ENCODE results near the gene CEP78. TPM values are rescaled to one million over a fixed set of nuclear protein-coding genes. Genes with fewer than 3 reads are reported as not detected.

The CEP78 gene
- total RNA-seq, 1 experiment from 2014 or later = 57.8 TPM

DNA sequence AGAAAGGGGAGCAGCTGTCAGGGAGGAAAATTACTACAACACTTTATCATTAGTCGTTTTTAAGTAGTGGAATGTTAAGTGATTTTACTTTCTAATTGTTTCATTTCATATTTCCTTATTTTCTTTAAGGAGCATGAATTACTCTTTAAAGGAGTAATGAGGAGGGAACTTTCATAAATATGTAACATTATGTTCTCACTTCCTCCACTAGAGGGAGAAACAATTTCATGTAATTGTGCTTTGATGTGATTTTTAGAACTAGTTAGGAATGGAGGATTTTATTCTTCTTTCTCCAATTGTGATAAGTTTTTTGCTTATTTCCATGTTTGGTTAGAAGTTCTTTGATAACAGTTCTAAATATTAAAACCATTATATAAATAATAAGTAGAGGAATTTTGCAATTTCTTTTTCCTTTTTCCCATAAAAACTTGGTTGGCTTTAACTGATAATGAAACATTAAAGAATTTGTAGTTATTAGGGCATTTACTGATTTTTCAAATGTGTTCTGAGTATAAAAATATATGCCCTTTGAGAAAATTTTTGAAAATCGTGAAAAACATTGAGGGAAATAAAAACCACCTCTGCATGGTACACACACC lies 25.6 kb downstream of the CEP78 start:
- no peaks in the 10 kb centered on the region for H3K79me2 ChIP-seq (ENCODE audit: insufficient read depth, low read length)
- H3K27ac ChIP-seq (ENCODE audit: insufficient read length, low read depth, low read length) = no peak overlapping the region
- no peak overlapping the region for H3T11ph ChIP-seq (ENCODE audit: low read length)
- H2BK12ac ChIP-seq (ENCODE audit: insufficient read length, low read depth, low read length) = no peak overlapping the region
- H3K9me3 Mint-ChIP-seq = no peaks in the 10 kb centered on the region
- H3K79me1 ChIP-seq (ENCODE audit: insufficient read depth, low read depth, low read length, poor library complexity, severe bottlenecking) = no peaks in the 10 kb centered on the region
- H3K4ac ChIP-seq (ENCODE audit: low read depth, low read length) = no peak overlapping the region
- no peak overlapping the region for H2BK15ac ChIP-seq (ENCODE audit: low read depth, low read length)
- H3K14ac ChIP-seq (ENCODE audit: insufficient read depth, low read length) = no peak overlapping the region
- no peaks in the 10 kb centered on the region for H3K27me3 Mint-ChIP-seq (ENCODE audit: low read depth)
- H2AFZ ChIP-seq (ENCODE audit: low read length) = no peak overlapping the region
- no peak overlapping the region for H4K91ac ChIP-seq (ENCODE audit: insufficient read length, low read depth, low read length)
- no peak overlapping the region for H2BK120ac ChIP-seq (ENCODE audit: low read depth, low read length, poor library complexity, severe bottlenecking)
- H3K36me3 Mint-ChIP-seq (ENCODE audit: insufficient read depth in 1 of 3, low read depth in 3 of 3) = peaks cover 11 to 51% (median 48%) of the 10 kb centered on the region in 3 experiments; a peak in 5 of 7 replicates
- no peaks in the 10 kb centered on the region for H3K4me1 Mint-ChIP-seq
- H3K9me3 ChIP-seq (ENCODE audit: control insufficient read depth, low read depth, low read length) = no peaks in the 10 kb centered on the region
- no peak overlapping the region for H3K18ac ChIP-seq (ENCODE audit: insufficient read length, low read depth, low read length)
- no peaks in the 10 kb centered on the region for H3K4me1 ChIP-seq (ENCODE audit: insufficient read depth, low read length)
- no peak overlapping the region for H3K4me3 Mint-ChIP-seq
- no peaks in the 10 kb centered on the region for H3K27me3 ChIP-seq (ENCODE audit: insufficient read depth, low read length)
- H2AK5ac ChIP-seq (ENCODE audit: insufficient read length, low read length) = no peak overlapping the region
- no peak overlapping the region for H4K8ac ChIP-seq (replicated peaks; ENCODE audit: insufficient read length, low read depth, low read length)
- H3K9ac ChIP-seq (ENCODE audit: extremely low read depth, insufficient read length, low read length) = no peak overlapping the region
- no peak overlapping the region for H2BK5ac ChIP-seq (ENCODE audit: insufficient read length, low read length)
- H4K20me1 ChIP-seq (ENCODE audit: control insufficient read depth, insufficient read depth, insufficient read length) = no peaks in the 10 kb centered on the region
- WGBS (ENCODE audit: extremely low coverage, insufficient read length, low lambda C conversion rate) = no CpG with 5 or more reads among the region's 2 CpGs
- no peak overlapping the region for H3K27ac Mint-ChIP-seq
- peak; percentile 77 for TF ChIP-seq CTCF (conservative IDR thresholded peaks at IDR 0.05)
- no peak overlapping the region for H3K56ac ChIP-seq (ENCODE audit: insufficient read length, low read depth, low read length)
- H3K4me2 ChIP-seq (ENCODE audit: insufficient read depth, insufficient read length, low read length) = no peak overlapping the region
- no peak for DNase-seq
- no peaks in the 10 kb centered on the region for H3K23me2 ChIP-seq (ENCODE audit: insufficient read length, low read depth, low read length, poor library complexity, severe bottlenecking)
- no peak overlapping the region for H4K5ac ChIP-seq (ENCODE audit: insufficient read length, low read depth, low read length)
- H2BK20ac ChIP-seq (ENCODE audit: low read depth, low read length, poor library complexity, severe bottlenecking) = no peak overlapping the region
- H3K23ac ChIP-seq (ENCODE audit: insufficient read length, low read depth, low read length) = no peak overlapping the region
